OCI-LY7 (cell line): Measurements from ENCODE around the gene ANAPC5. TPM values are rescaled to one million over a fixed set of nuclear protein-coding genes. Genes with fewer than 3 reads are reported as not detected.

Source experiments
- BruUV-seq: library from RNA; stranded (reverse); fragments of 400-500 nt; replicated peaks from 2 replicates; lab custom pipeline; 2021; lab: Mats Ljungman, UMichigan
- CTCF ChIA-PET: fragments of 300-600 bp; sonication (Branson Sonifier 250); formaldehyde crosslinking; loops from one replicate; lab custom pipeline; 2022; ENCODE audit warnings: antibody characterized with exemption; ENCODE audit not compliant: unreplicated experiment; lab: Charles Lee
- POLR2A ChIA-PET: fragments of 300-600 bp; sonication (Branson Sonifier 250); formaldehyde crosslinking; loops from one replicate; lab custom pipeline; 2022; ENCODE audit warnings: antibody characterized with exemption; lab: Charles Lee
- DNase-seq: peaks from one replicate; pipeline ENCODE4 v3.0.0-alpha.2; 2015; ENCODE audit warnings: low spot score
- H2AFZ ChIP-seq: fragments of 200-600 bp; sonication (generic), shearing (Covaris generic); 2 replicates; pipeline ENCODE4 v1.6.1; 2014; ENCODE audit warnings: mild to moderate bottlenecking, antibody characterized with exemption, low read length, moderate library complexity
- H3K27ac ChIP-seq: fragments of 200-600 bp; sonication (generic); 2 replicates; pipeline ENCODE4 v1.5.1; 2014; ENCODE audit warnings: mixed run types, low read depth, mild to moderate bottlenecking, moderate library complexity, low read length, inconsistent platforms; ENCODE audit not compliant: poor library complexity, severe bottlenecking
- H3K36me3 ChIP-seq: fragments of 200-600 bp; sonication (generic); 2 replicates; pipeline ENCODE4 v1.6.1; 2014; ENCODE audit warnings: mild to moderate bottlenecking, antibody characterized with exemption, low read length, moderate library complexity, mixed read lengths; ENCODE audit not compliant: insufficient read depth
- H3K4me1 ChIP-seq: fragments of 200-600 bp; sonication (generic); 2 replicates; pipeline ENCODE4 v1.5.1; 2014; ENCODE audit warnings: mild to moderate bottlenecking, low read length; ENCODE audit not compliant: insufficient read depth, poor library complexity, severe bottlenecking
- H3K4me2 ChIP-seq: fragments of 200-600 bp; sonication (generic); 2 replicates; pipeline ENCODE4 v1.6.1; 2014; ENCODE audit warnings: mild to moderate bottlenecking, low read length
- H3K4me3 ChIP-seq: fragments of 200-600 bp; sonication (generic); 2 replicates; pipeline ENCODE4 v1.5.1; 2014; ENCODE audit warnings: mild to moderate bottlenecking, low read depth, low read length; ENCODE audit not compliant: poor library complexity, severe bottlenecking
- H3K79me2 ChIP-seq: fragments of 200-600 bp; sonication (generic); 2 replicates; pipeline ENCODE4 v1.6.1; 2016; ENCODE audit warnings: low read depth, mild to moderate bottlenecking, low read length, moderate library complexity, mixed read lengths; ENCODE audit not compliant: insufficient read depth
- H3K9me2 ChIP-seq: fragments of 200-600 bp; sonication (generic); 2 replicates; pipeline ENCODE4 v1.6.1; 2016; ENCODE audit warnings: mild to moderate bottlenecking, low read length, mixed read lengths; ENCODE audit not compliant: insufficient read depth
- H3K9me3 ChIP-seq: fragments of 200-600 bp; sonication (generic); 2 replicates; pipeline ENCODE4 v1.6.1; 2014; ENCODE audit warnings: mild to moderate bottlenecking, mixed run types, low read length, mixed read lengths
- H4K20me1 ChIP-seq: fragments of 200-600 bp; sonication (generic); 2 replicates; pipeline ENCODE4 v1.6.1; 2014; ENCODE audit warnings: mild to moderate bottlenecking, antibody characterized with exemption, low read length, moderate library complexity, mixed read lengths; ENCODE audit not compliant: insufficient read depth
- EZH2phosphoT487 ChIP-seq: fragments of 200-600 bp; sonication (generic); IDR thresholded peaks from 2 replicates; pipeline ENCODE4 v1.6.1; 2018; ENCODE audit warnings: low read depth, borderline replicate concordance, mild to moderate bottlenecking, mixed run types, antibody characterized with exemption, low read length, moderate library complexity, mixed read lengths
- intact Hi-C: fragments of 100-400 bp; cut with micrococcal nuclease; formaldehyde crosslinking; loops from one replicate; pipeline ENCODE4 v1.10.0; 2022; ENCODE audit not compliant: unreplicated experiment
- total RNA-seq, 2 experiments: library from RNA; depleted of rRNA in 1 of 2; stranded (reverse); fragments of >200 nt in 1 of 2; shearing (Covaris generic) in 1 of 2; gene quantifications; 2 replicates each; pipeline ENCODE4 v1.2.3, GENCODE V29; 2014 to 2022
- TF ChIP-seq, protein P1 (sequence below): fragments of 200-600 bp; sonication (generic); conservative IDR thresholded peaks from 2 replicates; pipeline ENCODE4 v1.5.1; 2014; ENCODE audit warnings: mild to moderate bottlenecking, antibody characterized with exemption, low read length, moderate library complexity, mixed read lengths

ANAPC5 gene
- total RNA-seq, 2 experiments from 2014 or later = 186 to 217 TPM

DNA sequence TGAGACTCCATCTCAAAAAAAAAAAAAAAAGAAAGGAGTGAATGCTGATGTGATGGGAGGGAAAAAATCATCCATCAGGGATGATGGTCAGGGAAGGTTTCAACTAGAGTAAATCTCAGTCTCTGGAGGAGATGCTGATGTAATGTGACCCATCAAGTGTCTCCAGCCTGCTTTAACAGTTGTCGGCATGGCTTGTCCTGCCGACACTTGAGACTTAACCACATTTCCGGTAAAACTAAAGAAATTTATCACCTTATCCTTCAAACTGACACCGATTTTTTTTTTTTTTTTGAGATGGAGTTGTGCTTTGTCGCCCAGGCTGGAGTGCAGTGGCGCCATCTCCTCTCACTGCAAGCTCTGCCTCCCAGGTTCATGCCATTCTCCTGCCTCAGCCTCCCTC lies 21.5 kb upstream of the ANAPC5 start:
- Histone ChIP-seq H3K4me3 (no peak overlapping the region), H3K79me2 (no peaks in the 10 kb centered on the region), H3K9me3 (no peaks in the 10 kb centered on the region), H3K9me2 (no peaks in the 10 kb centered on the region), H3K36me3 (no peaks in the 10 kb centered on the region), H2AFZ (no peak overlapping the region), H4K20me1 (no peaks in the 10 kb centered on the region), H3K4me1 (no peaks in the 10 kb centered on the region), H3K27ac (no peak overlapping the region), H3K4me2 (no peak overlapping the region)
- no peak for DNase-seq
- intact Hi-C loops = no loop called here
- TF ChIP-seq, protein P1, sequence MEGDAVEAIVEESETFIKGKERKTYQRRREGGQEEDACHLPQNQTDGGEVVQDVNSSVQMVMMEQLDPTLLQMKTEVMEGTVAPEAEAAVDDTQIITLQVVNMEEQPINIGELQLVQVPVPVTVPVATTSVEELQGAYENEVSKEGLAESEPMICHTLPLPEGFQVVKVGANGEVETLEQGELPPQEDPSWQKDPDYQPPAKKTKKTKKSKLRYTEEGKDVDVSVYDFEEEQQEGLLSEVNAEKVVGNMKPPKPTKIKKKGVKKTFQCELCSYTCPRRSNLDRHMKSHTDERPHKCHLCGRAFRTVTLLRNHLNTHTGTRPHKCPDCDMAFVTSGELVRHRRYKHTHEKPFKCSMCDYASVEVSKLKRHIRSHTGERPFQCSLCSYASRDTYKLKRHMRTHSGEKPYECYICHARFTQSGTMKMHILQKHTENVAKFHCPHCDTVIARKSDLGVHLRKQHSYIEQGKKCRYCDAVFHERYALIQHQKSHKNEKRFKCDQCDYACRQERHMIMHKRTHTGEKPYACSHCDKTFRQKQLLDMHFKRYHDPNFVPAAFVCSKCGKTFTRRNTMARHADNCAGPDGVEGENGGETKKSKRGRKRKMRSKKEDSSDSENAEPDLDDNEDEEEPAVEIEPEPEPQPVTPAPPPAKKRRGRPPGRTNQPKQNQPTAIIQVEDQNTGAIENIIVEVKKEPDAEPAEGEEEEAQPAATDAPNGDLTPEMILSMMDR = no peak
- no peak for TF ChIP-seq EZH2phosphoT487
- CTCF ChIA-PET = no interaction called here
- BruUV-seq = no TSS peak
- POLR2A ChIA-PET = interaction anchor here (0.7 kb wide), 1 partner anchor 483 kb away, joined by 3 read pairs; no protein-coding TSS in a partner anchor

DNA sequence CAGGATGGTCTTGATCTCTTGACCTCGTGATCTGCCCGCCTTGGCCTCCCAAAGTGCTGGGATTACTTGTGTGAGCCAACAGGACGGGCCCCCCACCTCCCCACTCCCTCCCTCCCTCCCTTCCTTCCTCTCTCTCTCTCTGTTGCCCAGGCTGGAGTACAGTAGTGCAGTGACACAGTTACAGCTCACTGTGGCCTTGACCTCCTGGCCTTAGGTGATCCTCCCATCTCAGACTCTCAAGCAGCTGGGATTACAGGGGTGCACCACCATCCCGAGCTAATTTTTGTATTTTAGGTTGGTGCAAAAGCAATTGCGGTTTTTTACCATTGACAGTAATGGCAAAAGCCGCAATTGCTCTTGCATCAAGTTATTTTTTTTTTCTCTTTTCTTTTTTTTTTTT lies 19.2 kb upstream of the ANAPC5 start:
- DNase-seq = no peak
- Histone ChIP-seq H3K9me2 (no peaks in the 10 kb centered on the region), H3K4me3 (no peak overlapping the region), H4K20me1 (no peaks in the 10 kb centered on the region), H3K4me2 (no peak overlapping the region), H3K4me1 (no peaks in the 10 kb centered on the region), H3K36me3 (no peaks in the 10 kb centered on the region), H3K79me2 (no peaks in the 10 kb centered on the region), H2AFZ (no peak overlapping the region), H3K27ac (no peak overlapping the region), H3K9me3 (no peaks in the 10 kb centered on the region)
- ChIA-PET POLR2A (interaction anchor here (0.7 kb wide), 1 partner anchor 137 kb away, joined by 3 read pairs; no protein-coding TSS in a partner anchor), CTCF (no interaction called here)
- intact Hi-C loops = no loop called here
- TF ChIP-seq, protein P1 = no peak
- TF ChIP-seq EZH2phosphoT487 = no peak
- no TSS peak for BruUV-seq

DNA sequence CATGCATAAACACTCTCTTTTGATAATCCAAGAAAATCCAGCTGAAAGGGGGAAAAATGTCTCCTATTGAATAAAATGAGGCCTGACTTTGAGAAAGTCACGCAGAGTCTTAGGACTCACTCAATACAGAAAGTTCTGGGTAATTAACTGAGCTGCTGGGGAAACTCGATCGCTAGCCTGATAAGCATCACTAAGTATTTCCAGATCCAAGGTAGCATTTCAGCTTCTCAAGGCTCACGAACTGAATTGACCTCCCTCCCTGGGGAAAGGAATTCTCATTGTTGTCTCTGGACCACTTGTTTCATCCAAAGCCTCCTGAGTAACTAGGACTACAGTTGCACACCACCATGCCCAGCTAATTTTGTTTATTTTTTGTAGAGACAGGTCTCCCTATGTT lies 13.8 kb upstream of the ANAPC5 start:
- ChIA-PET POLR2A (interaction anchor here (1.4 kb wide), 1 partner anchor 14 kb away, joined by 8 read pairs; the partner anchor contains the start of gene ANAPC5), CTCF (no interaction called here)
- no peaks in the 10 kb centered on the region for H3K79me2 ChIP-seq
- no peak overlapping the region for H3K4me2 ChIP-seq
- BruUV-seq = no TSS peak
- intact Hi-C loops = no loop called here
- no peak overlapping the region for H3K4me3 ChIP-seq
- DNase-seq = no peak
- no peaks in the 10 kb centered on the region for H4K20me1 ChIP-seq
- H3K27ac ChIP-seq = no peak overlapping the region
- H3K9me3 ChIP-seq = no peaks in the 10 kb centered on the region
- no peak for TF ChIP-seq EZH2phosphoT487
- TF ChIP-seq, protein P1 = no peak
- H3K36me3 ChIP-seq = no peaks in the 10 kb centered on the region
- H3K9me2 ChIP-seq = no peaks in the 10 kb centered on the region
- no peaks in the 10 kb centered on the region for H3K4me1 ChIP-seq
- no peak overlapping the region for H2AFZ ChIP-seq
